K562 (cell line): ENCODE measurements around the gene RAMAC.

Experiments used
- LEF1 ChIP-seq: fragments of 450-650 bp; IDR thresholded peaks from 2 replicates; pipeline ENCODE4 v1.6.1; 2016; ENCODE audit warnings: mild to moderate bottlenecking
- MAZ ChIP-seq, 2 experiments: fragments of 450-650 bp in 1 of 2; sonication (generic) in 1 of 2; formaldehyde crosslinking; IDR thresholded peaks in 1 of 2; conservative IDR thresholded peaks in 1 of 2; 2 replicates each; pipeline versions ENCODE4 v1.4.0 to v1.5.0; 2020; ENCODE audit warnings: mild to moderate bottlenecking in 1 of 2, missing genetic modification reagents in 1 of 2
- POLR2A ChIP-seq: fragments of 450-650 bp; conservative IDR thresholded peaks from 2 replicates; pipeline ENCODE4 v1.6.1; 2016
- PTTG1 ChIP-seq: fragments of 450-650 bp; IDR thresholded peaks from 2 replicates; pipeline ENCODE4 v1.6.1; 2016; ENCODE audit warnings: low read depth, mild to moderate bottlenecking, missing genetic modification characterization, missing compliant biosample characterization
- TF ChIP-seq, protein P1 (sequence below), 3 experiments: IDR thresholded peaks in 2 of 3; conservative IDR thresholded peaks in 1 of 3; 2 replicates each; pipeline ENCODE4 v1.5.1; 2011 to 2012; ENCODE audit warnings: low read length in 3 of 3, mild to moderate bottlenecking in 3 of 3, control low read depth in 2 of 3, improper control_type of control experiment in 1 of 3, inconsistent platforms in 1 of 3, low read depth in 1 of 3, mixed read lengths in 1 of 3, moderate library complexity in 1 of 3; ENCODE audit not compliant: insufficient read depth in 2 of 3

DNA sequence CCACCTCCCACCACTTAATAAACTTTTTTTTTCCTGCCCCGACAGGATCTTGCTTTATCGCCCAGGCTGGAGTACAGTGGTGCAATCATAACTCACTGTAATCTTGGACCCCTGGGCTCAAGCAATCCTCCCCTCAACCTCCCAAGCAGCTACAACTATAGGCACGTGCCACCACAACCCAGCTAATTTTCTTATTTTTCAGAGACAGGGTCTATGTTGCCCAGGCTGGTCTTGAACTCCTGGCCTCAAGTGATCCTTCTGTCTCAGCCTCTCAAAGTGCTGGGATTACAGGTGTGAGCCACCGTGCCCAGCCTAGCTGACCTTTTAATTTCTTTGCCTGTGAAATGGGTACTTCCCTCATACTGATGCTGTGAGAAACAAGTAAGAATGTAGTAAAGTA, 29.4 kb downstream of the RAMAC start:
- TF ChIP-seq MAZ (CRISPR knock-in tag; conservative IDR thresholded peaks at IDR 0.05 in 1 of 2, IDR thresholded peaks at IDR 0.05 in 1 of 2) (no peak), POLR2A (peak; percentile 61), PTTG1 (tag) (no peak), LEF1 (no peak)
- TF ChIP-seq, protein P1, sequence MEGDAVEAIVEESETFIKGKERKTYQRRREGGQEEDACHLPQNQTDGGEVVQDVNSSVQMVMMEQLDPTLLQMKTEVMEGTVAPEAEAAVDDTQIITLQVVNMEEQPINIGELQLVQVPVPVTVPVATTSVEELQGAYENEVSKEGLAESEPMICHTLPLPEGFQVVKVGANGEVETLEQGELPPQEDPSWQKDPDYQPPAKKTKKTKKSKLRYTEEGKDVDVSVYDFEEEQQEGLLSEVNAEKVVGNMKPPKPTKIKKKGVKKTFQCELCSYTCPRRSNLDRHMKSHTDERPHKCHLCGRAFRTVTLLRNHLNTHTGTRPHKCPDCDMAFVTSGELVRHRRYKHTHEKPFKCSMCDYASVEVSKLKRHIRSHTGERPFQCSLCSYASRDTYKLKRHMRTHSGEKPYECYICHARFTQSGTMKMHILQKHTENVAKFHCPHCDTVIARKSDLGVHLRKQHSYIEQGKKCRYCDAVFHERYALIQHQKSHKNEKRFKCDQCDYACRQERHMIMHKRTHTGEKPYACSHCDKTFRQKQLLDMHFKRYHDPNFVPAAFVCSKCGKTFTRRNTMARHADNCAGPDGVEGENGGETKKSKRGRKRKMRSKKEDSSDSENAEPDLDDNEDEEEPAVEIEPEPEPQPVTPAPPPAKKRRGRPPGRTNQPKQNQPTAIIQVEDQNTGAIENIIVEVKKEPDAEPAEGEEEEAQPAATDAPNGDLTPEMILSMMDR (IDR thresholded peaks at IDR 0.05 in 2 of 3, conservative IDR thresholded peaks at IDR 0.05 in 1 of 3; ENCODE audit: insufficient read depth in 2 of 3, low read depth in 1 of 3, low read length in 3 of 3): no peak
